Measurements from ENCODE around the gene NEFH.

The NEFH gene

GRCh38 chr22:29509815-29510214 is 29.8 kb downstream of the NEFH start:
- no peak for DNase-seq

- DNase-seq = no peak
Measured at GRCh38 chr22:29510542-29510941, 30.5 kb downstream of the NEFH start.

- no peak for DNase-seq
Measured at GRCh38 chr22:29511126-29511862, 31.3 kb downstream of the NEFH start.

- no peak for DNase-seq
Measured at GRCh38 chr22:29512031-29512430, 32.0 kb downstream of the NEFH start.

- DNase-seq = no peak
Measured at GRCh38 chr22:29517215-29517908, 37.3 kb downstream of the NEFH start.

- no peak for DNase-seq
Measured at GRCh38 chr22:29518427-29518826, 38.4 kb downstream of the NEFH start.

GRCh38 chr22:29519996-29520395 is 40.0 kb downstream of the NEFH start:
- DNase-seq = no peak

GRCh38 chr22:29520851-29521250 is 40.8 kb downstream of the NEFH start:
- no peak for DNase-seq

GRCh38 chr22:29521526-29521925 is 41.5 kb downstream of the NEFH start:
- DNase-seq = no peak

- no peak for DNase-seq
Measured at GRCh38 chr22:29523761-29524160, 43.7 kb downstream of the NEFH start.

GRCh38 chr22:29524442-29525191 is 44.6 kb downstream of the NEFH start:
- peak; percentile 8 for DNase-seq

- no peak for DNase-seq
Measured at GRCh38 chr22:29528144-29528543, 48.1 kb downstream of the NEFH start.

GRCh38 chr22:29530716-29531115 is 50.7 kb downstream of the NEFH start:
- DNase-seq = no peak

GRCh38 chr22:29531419-29531818 is 51.4 kb downstream of the NEFH start:
- no peak for DNase-seq

GRCh38 chr22:29536411-29536810 is 56.4 kb downstream of the NEFH start:
- DNase-seq = no peak

- no peak for DNase-seq
Measured at GRCh38 chr22:29539105-29539504, 59.1 kb downstream of the NEFH start.
